GM19193 (cell line): ENCODE measurements around the gene CDIP1.

Source experiments
- POLR2A ChIP-seq: IDR thresholded peaks from 4 replicates; pipeline ENCODE4 v1.6.1; 2011; ENCODE audit not compliant: insufficient read depth, insufficient read length; ENCODE audit errors: extremely low read depth

The CDIP1 gene

GRCh38 chr16:4525634-4526277, 12.8 kb downstream of the CDIP1 start:
- TF ChIP-seq POLR2A: no peak

GRCh38 chr16:4525069-4525468, 13.5 kb downstream of the CDIP1 start:
- no peak for TF ChIP-seq POLR2A

- no peak for TF ChIP-seq POLR2A
These were observed 14.0 kb downstream of the CDIP1 start for GRCh38 chr16:4524571-4524970.

GRCh38 chr16:4523686-4524085, 14.9 kb downstream of the CDIP1 start:
- TF ChIP-seq POLR2A: no peak

- TF ChIP-seq POLR2A: no peak
These were observed 16.5 kb downstream of the CDIP1 start for GRCh38 chr16:4522051-4522581.

GRCh38 chr16:4520913-4521312, 17.7 kb downstream of the CDIP1 start:
- no peak for TF ChIP-seq POLR2A

- no peak for TF ChIP-seq POLR2A
These were observed 19.1 kb downstream of the CDIP1 start for GRCh38 chr16:4519274-4520058.

- TF ChIP-seq POLR2A: no peak
These were observed 20.5 kb downstream of the CDIP1 start for GRCh38 chr16:4517812-4518680.

- TF ChIP-seq POLR2A: no peak
These were observed 22.9 kb downstream of the CDIP1 start for GRCh38 chr16:4515611-4516233.

- TF ChIP-seq POLR2A: no peak
These were observed 24.0 kb downstream of the CDIP1 start for GRCh38 chr16:4514606-4515005.

- TF ChIP-seq POLR2A: no peak
These were observed 24.7 kb downstream of the CDIP1 start for GRCh38 chr16:4513881-4514280.

GRCh38 chr16:4513086-4513860, 25.3 kb downstream of the CDIP1 start:
- TF ChIP-seq POLR2A: no peak

- TF ChIP-seq POLR2A: no peak
These were observed 26.1 kb downstream of the CDIP1 start for GRCh38 chr16:4512473-4512872.

- no peak for TF ChIP-seq POLR2A
These were observed 27.0 kb downstream of the CDIP1 start for GRCh38 chr16:4511441-4512082.

- no peak for TF ChIP-seq POLR2A
These were observed 27.7 kb downstream of the CDIP1 start for GRCh38 chr16:4510747-4511426.
